OCI-LY3 (cell line): ENCODE data around the gene ATP2B1.

Source experiments
- EZH2phosphoT487 ChIP-seq: fragments of 200-600 bp; shearing (Covaris generic); IDR thresholded peaks from 2 replicates; pipeline ENCODE4 v1.6.1; 2018; ENCODE audit warnings: antibody characterized with exemption, mixed run types, low read depth
- TF ChIP-seq, protein P1 (sequence below): fragments of 200-600, 300-600 bp; sonication (generic); IDR thresholded peaks from 2 replicates; pipeline ENCODE4 v1.5.1; 2014; ENCODE audit warnings: antibody characterized with exemption, low read length, low read depth

DNA sequence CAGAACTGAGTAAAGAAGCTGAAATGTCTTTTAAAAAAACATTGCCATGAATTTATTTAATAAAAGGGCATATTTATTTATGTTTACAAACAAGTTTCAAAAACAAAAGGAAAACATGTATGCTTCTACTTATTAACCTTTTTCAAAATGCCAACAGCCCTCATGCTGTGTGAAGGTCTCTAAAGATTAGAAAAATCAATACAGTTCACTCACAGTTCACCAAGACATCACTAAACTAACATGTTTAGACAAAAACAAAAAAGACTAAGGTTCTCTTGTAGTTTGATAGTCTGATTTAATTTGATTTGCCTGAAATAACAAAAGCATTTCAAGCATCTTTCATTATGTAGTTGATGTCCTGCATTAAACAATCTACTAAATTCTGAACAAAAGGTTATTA lies 118.9 kb downstream of the ATP2B1 start:
- TF ChIP-seq, protein P1, sequence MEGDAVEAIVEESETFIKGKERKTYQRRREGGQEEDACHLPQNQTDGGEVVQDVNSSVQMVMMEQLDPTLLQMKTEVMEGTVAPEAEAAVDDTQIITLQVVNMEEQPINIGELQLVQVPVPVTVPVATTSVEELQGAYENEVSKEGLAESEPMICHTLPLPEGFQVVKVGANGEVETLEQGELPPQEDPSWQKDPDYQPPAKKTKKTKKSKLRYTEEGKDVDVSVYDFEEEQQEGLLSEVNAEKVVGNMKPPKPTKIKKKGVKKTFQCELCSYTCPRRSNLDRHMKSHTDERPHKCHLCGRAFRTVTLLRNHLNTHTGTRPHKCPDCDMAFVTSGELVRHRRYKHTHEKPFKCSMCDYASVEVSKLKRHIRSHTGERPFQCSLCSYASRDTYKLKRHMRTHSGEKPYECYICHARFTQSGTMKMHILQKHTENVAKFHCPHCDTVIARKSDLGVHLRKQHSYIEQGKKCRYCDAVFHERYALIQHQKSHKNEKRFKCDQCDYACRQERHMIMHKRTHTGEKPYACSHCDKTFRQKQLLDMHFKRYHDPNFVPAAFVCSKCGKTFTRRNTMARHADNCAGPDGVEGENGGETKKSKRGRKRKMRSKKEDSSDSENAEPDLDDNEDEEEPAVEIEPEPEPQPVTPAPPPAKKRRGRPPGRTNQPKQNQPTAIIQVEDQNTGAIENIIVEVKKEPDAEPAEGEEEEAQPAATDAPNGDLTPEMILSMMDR: no peak
- TF ChIP-seq EZH2phosphoT487: no peak
